NCI-H1436 treated with DMSO at 0.1 percent for 48 hours (cell line): ENCODE measurements around the gene PICK1.

ENCODE experiments used
- DNase-seq: peaks from one replicate; lab custom pipeline; 2025; lab: John Stamatoyannopoulos, UW

Gene PICK1

DNA sequence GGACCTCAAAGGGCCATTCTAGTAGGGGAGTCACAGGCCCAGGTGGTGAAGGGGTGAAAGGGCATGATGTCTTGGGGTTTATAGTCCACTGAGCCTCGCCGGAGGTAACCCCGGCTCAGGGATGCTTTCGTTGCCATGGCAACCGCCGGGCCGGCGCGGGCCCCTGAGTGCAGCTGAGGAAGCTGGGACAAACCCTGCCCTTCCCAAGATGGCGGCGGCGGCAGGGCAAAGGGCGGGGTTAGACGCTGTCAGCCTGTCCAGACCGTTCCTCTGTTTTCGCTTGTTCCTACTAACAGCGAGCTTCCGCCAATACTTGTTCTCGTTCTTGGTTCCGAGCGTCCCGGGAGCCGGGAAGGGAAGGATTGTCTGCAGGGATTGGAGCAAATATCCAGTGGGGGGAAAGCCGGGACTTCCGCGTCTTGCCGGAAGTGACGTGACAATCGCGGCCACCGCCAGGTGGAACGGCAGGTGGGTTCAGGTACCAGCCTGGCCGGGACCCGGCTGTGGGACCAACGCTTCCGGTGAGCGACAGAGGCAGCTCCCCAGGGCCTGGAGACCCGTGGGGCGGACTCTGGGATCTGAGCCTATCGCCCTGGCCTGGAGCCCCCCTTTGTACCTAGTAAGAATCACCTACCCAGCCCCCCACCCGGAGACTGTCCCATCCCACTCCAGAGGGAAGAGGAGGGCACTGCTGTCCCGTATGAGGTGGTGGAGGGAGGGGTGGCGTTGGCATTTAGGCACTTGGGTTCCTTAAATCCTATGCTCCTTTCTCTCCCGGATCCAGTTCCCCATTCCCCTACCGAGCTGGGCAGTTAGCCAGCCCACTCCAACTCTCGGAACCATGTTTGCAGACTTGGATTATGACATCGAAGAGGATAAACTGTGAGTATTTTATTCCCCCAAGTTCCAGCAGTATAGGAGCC, at the start of gene PICK1:
TSS of gene PICK1 (plus strand) at position 436 of the 923 bp plus-strand sequence. CDS start at position 842, 406 bp downstream.
- no peak for DNase-seq

DNA sequence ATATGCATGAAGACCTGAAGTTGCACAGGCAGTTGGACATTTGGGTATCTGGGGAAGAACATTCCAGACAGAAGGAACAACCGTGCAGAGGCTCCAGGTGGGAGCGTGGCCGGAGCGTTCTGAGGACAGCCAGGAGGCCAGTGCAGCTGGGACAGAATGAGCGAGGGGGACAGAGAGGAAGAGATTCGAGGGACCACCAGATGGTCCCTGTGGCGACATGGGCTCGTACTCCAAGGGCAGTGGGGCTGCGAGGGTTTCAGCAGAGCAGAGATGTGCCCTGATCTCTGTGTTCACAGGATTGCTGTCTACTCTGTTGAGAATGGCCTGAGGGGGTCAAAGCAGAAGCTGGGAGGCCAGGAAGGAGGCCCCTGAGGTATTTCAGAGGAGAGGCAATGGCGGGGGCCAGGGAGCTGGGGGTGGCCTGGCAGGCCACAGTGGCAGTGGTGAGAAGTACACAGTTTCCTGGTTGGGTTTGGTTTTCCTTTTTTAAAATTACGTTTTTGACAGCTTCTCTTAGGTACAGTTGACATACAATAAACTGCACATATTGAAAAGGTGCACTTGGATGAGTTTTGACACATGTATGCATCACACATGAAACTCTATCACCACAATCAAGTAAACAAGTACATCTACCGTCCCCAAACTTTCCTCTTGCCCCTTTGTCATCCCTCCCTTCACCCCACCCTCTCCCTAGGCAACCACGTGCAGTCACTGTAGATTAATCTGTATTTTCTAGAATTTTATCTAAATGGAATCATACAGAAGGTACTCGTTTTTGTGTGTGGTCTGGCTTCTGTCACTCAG, 48.0 kb upstream of the PICK1 start:
- DNase-seq: no peak

GRCh38 chr22:38012604-38013072, 44.6 kb upstream of the PICK1 start:
- no peak for DNase-seq

DNA sequence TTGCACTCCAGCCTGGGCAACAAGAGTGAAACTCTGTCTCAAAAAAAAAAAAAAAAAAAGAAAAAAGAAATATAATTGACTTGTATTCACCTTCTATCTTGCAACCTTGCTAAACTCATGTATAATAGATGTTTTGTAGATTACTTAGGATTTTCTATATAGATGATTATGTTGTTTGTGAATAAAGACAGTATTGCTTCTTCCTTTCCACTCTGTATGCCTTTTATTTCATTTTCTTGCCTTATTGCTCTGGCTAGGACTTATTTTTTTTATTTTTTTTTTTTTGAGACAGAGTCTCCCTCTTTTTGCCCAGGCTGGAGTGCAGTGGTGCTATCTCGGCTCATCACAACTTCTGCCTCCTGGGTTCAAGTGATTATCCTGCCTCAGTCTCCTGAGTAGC, 43.1 kb upstream of the PICK1 start:
- no peak for DNase-seq

DNA sequence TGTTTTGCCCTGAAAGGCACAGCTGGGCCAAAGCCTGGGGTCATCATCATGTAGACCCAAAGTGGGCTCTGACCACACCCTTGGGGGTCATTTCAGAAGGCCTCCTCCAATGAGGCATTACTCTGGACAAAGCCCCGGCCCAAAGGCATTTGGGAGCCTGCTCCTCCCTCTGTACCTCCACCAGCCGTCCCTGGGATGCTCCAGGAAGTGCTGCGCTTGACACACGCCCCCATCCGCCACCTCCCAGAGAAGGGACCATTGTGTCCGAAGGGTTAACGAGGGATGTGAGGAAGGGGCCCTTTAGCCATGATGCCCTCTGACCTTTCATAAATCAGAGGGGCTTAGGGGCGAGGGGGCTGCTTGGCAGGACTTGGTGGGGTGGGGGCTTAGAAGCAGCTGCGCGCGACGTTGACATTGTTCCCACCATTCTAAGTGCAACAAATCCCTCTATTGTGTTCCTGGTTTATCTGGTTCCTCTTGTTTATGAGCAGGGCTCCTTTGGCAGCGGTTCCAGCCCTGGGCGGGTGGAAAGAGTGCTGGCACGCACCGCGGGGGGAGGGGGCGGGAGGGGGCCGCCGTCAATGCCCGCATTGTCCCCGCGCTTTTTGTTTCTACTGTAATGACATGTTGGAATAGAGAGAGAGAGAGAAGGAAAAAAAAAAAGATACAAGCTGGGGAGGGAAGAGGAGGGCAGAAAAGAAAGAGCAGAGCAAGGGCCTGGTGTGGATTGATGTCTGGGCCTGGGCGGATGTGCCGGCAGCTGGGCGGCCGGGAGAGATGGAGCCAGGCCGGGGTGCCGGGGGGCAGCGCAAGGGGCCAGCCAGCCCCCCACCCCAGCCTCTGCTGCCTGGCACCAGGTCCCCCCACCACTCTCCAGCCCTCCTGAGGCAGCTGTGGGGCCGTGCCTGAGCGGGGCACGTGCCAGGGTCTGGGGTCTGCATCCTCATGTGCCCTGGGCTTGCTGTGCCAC, 40.7 kb upstream of the PICK1 start:
- DNase-seq: no peak

DNA sequence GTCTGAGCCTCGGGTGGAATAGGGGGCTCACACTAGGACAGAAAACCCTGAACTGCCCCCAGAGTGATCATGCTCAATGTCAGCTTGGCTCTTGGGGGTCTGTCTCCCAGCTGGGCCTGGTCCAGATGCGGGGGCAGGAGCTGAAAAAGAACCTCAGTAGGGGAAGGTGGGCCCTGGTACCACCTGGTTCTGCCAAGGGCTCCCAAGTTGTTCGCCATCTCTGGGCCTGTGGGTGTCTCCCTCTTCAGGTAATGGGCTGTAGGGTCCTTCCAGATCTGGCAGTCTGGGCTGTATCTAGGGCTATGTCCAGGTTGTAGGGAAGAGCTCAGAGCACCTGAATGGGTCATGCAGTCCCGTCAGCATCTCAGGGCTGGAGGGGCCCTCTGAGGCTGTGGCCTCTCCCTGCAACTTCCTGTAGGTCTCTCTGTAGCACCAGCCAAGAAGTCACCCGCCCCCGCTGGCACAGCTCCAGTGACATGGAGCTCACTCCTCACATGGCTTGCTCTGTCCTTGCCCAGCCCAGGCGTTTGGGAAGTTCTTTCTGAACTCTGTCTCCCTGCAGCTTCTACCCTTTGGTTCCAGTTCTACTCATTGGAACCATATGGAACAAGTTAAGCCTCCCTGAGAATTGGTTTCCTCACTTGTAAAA, 39.8 kb upstream of the PICK1 start:
- DNase-seq: no peak

DNA sequence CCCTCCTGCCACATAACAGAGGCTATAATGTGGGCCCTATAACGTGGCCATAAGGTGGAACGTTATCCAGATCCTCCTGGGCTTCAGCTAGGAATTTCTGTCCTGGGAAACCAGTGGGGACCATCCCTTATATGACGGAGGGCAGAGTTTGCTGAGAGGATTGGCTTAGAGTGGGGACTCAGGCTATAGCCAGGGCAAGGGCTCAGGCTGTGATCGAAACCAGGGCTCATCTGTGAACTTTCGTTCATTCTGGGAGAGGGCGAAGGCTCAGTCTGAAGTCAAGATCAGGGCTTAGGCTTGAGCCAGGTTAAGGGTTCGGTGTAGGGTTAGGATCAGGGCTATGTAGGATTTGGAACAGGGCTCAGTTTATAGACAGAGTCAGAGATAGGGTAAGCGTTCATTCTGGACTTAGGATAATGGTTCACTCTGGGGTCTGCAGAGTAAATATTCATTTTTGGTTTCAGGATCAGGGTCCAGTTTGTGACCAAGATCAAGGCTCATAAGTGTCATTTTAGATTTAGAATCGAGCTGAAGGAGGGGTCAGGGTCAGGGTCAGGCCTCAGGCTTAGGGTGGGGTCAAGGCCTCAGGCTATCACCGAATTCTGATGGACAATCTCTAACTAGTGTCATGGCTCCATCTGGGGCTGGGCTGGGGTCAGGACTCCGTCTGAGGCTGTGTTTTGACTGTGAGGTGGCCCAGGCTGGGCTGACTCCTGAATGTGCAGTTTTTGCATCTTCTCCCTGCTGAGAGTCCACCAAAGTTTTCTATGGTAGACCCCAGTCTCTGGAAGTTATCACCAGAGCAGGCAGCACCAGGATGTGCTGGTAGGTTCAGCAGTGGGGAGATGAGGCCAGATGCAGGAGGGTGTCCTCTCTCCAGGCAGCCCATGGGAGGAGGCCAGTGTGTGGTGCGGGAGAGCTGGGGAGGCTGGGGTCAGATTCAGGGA, 39.0 kb upstream of the PICK1 start:
- DNase-seq: no peak

- DNase-seq: no peak
Measured at GRCh38 chr22:38018938-38019827, 38.0 kb upstream of the PICK1 start.

DNA sequence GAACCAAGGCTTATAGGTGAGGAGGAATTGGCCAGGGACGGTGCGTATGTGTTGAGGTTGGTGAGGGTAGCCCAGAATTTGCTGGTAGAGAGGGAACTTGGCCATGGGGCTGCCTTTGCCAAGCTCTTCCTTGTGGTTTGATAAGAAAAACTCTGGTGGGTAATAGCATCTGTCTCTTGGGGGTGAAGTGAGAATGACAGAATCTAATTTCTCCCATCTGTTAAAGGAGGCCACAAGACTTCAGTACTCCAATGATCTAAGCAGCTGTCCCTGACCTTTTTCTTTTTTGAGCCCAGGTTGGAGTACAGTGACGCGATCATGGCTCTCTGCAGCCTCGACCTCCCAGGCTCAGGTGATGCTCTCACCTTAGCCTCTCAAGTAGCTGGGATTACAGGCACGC, 36.0 kb upstream of the PICK1 start:
- DNase-seq: no peak

- DNase-seq: no peak
Measured at GRCh38 chr22:38023045-38023444, 34.2 kb upstream of the PICK1 start.

DNA sequence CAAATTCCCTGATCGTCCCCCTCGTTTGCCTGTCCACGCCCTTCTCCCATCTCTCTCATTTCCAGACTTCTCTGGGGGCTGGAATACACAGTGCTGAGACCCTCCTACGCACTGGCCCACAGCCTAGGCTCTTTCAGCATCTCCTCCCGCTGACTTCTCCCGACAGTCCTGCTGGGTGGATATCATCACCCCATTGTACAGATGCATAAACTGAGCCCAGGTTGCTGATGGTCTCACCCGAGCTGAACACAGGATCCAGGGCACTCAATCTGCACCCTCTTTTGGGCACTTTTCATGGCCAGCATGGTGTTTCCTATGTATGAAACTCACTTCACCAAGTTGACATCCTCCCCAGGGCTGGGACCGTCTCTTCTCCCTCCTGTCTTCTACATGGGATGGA, 31.7 kb upstream of the PICK1 start:
- no peak for DNase-seq

GRCh38 chr22:38026130-38027111, 30.8 kb upstream of the PICK1 start:
- DNase-seq: no peak

DNA sequence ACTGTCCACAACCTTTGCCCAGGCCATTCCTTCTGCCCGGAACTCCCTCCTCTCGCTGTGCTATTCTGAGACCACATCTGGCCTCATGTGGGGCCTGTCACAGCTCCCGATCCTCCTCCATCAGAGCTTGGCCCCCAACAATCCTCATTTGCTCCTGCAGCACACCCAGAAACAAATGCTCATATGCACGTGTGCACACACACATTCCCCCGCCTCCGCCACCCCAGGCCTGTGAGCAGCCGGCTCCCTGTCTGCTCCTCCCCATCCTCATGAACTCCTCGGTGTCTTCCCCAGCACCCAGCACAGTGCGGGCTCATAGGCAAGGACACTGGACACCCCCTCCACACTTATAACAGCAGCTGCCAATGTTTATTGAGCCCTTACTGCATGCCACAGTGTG, 29.7 kb upstream of the PICK1 start:
- no peak for DNase-seq

- no peak for DNase-seq
Measured at GRCh38 chr22:38028344-38029130, 28.7 kb upstream of the PICK1 start.

DNA sequence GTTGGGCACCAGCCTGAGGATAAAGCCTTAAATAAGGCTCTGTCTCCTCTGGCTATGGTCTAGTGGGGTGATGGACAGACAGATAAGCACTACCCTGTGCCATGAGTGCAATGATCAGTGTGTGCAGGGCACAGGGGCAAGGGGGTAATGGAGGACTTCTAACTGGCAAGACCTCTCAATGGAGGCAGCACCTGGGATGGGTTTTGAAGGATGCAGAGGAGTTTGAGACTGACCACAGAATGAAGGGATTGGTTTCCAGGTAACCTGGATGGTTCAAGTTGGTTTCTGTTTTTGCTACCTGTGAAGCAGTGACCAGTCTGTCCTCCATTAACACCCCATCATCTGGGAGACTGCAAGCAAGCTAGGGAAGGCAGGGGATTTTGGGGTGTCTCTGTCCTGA, 27.8 kb upstream of the PICK1 start:
- no peak for DNase-seq

DNA sequence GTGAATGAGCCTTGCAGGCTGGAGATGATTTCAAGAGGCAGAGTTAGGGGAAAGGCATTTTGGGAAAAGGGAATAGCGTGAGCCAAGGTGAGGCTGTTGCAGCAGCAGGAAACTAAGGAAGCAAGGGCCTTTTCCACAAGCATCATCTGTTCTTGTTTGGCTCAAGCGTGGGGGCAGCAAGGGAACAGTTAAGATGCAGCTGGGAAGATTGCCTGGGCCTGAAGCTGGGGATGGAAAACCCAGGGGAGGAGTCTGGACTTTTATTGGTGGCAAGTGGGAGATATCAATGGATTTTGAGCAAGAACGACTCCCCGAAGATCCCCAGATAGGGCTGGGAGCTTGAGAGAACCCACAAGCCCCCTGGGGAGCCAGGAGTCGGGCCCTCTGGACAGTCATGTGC, 27.3 kb upstream of the PICK1 start:
- no peak for DNase-seq
